D721Med (cell line): ENCODE data around the gene DOCK4.

Experiments
- DNase-seq: peaks from one replicate; pipeline ENCODE4 v3.0.0; 2011; ENCODE audit warnings: low spot score; ENCODE audit not compliant: insufficient read length
- FAIRE-seq: peaks from 2 replicates; lab custom pipeline; 2011; peaks lifted over from hg19 to GRCh38; lab: Jason Lieb, UNC
- CTCF ChIP-seq: IDR thresholded peaks from 2 replicates; pipeline ENCODE4 v1.5.1; 2012; ENCODE audit warnings: mild to moderate bottlenecking, control low read depth; ENCODE audit not compliant: insufficient read depth; ENCODE audit errors: missing control alignments

The DOCK4 gene

GRCh38 chr7:112160130-112160770, 45.9 kb downstream of the DOCK4 start:
- DNase-seq: no peak
- FAIRE-seq: no peak
- no peak for TF ChIP-seq CTCF

- TF ChIP-seq CTCF: no peak
- FAIRE-seq (no peak), DNase-seq (no peak)
Observed at GRCh38 chr7:112159351-112159750, 46.8 kb downstream of the DOCK4 start.

GRCh38 chr7:112157072-112157471, 49.1 kb downstream of the DOCK4 start:
- no peak for TF ChIP-seq CTCF
- DNase-seq (no peak), FAIRE-seq (no peak)

GRCh38 chr7:112156412-112156811, 49.8 kb downstream of the DOCK4 start:
- FAIRE-seq (no peak), DNase-seq (no peak)
- TF ChIP-seq CTCF: no peak

- FAIRE-seq: no peak
- no peak for DNase-seq
- TF ChIP-seq CTCF: no peak
Observed at GRCh38 chr7:112154690-112155089, 51.5 kb downstream of the DOCK4 start.

GRCh38 chr7:112152186-112152585, 54.0 kb downstream of the DOCK4 start:
- TF ChIP-seq CTCF: no peak
- FAIRE-seq (no peak), DNase-seq (no peak)

GRCh38 chr7:112150823-112151641, 55.2 kb downstream of the DOCK4 start:
- DNase-seq (no peak), FAIRE-seq (no peak)
- no peak for TF ChIP-seq CTCF
